GM12891 (cell line): ENCODE results near the gene TPK1.

Source experiments
- POLR2A ChIP-seq: IDR thresholded peaks from 2 replicates; pipeline ENCODE4 v1.6.1; 2011; ENCODE audit warnings: low read depth, low read length, control low read depth
- POLR2AphosphoS5 ChIP-seq: IDR thresholded peaks from 2 replicates; pipeline ENCODE4 v1.6.1; 2011; ENCODE audit warnings: low read depth, low read length, control low read depth
- POU2F2 ChIP-seq: IDR thresholded peaks from 2 replicates; pipeline ENCODE4 v1.6.1; 2011; ENCODE audit warnings: low read depth, mild to moderate bottlenecking, control low read depth, low read length, moderate library complexity

GRCh38 chr7:144404946-144405345, 430.9 kb downstream of the TPK1 start:
- no peak for TF ChIP-seq POLR2A
- TF ChIP-seq POLR2AphosphoS5, result no peak
- no peak for TF ChIP-seq POU2F2
